CD4-positive, alpha-beta T cell treated with Interleukin-15 for 4 hours (primary cell): ENCODE results near the gene UNC5A.

Experiments
- DNase-seq: peaks from one replicate; pipeline ENCODE4 v3.0.0-alpha.2; 2020; ENCODE audit warnings: low spot score

UNC5A gene

GRCh38 chr5:176846335-176847140, 36.2 kb downstream of the UNC5A start:
- no peak for DNase-seq

- no peak for DNase-seq
These were observed 36.8 kb downstream of the UNC5A start for GRCh38 chr5:176847148-176847547.

GRCh38 chr5:176847726-176848290, 37.4 kb downstream of the UNC5A start:
- DNase-seq, result no peak

- DNase-seq, result no peak
These were observed 38.3 kb downstream of the UNC5A start for GRCh38 chr5:176848651-176849050.

- DNase-seq, result no peak
These were observed 39.4 kb downstream of the UNC5A start for GRCh38 chr5:176849611-176850227.

GRCh38 chr5:176850371-176851245, 40.2 kb downstream of the UNC5A start:
- no peak for DNase-seq

- DNase-seq, result no peak
These were observed 41.0 kb downstream of the UNC5A start for GRCh38 chr5:176851380-176851779.

- no peak for DNase-seq
These were observed 41.7 kb downstream of the UNC5A start for GRCh38 chr5:176851871-176852658.

- DNase-seq, result no peak
These were observed 42.9 kb downstream of the UNC5A start for GRCh38 chr5:176853151-176853778.

GRCh38 chr5:176854164-176854563, 43.8 kb downstream of the UNC5A start:
- DNase-seq, result no peak

- DNase-seq, result no peak
These were observed 45.2 kb downstream of the UNC5A start for GRCh38 chr5:176855598-176855997.

GRCh38 chr5:176856746-176857145, 46.4 kb downstream of the UNC5A start:
- no peak for DNase-seq

GRCh38 chr5:176857216-176857893, 47.0 kb downstream of the UNC5A start:
- no peak for DNase-seq

GRCh38 chr5:176857894-176858273, 47.5 kb downstream of the UNC5A start:
- DNase-seq, result no peak

GRCh38 chr5:176859916-176860315, 49.6 kb downstream of the UNC5A start:
- DNase-seq, result no peak

- DNase-seq, result no peak
These were observed 50.0 kb downstream of the UNC5A start for GRCh38 chr5:176860381-176860780.

- DNase-seq, result no peak
These were observed 50.9 kb downstream of the UNC5A start for GRCh38 chr5:176861276-176861675.

GRCh38 chr5:176862330-176862995, 52.1 kb downstream of the UNC5A start:
- DNase-seq, result no peak

GRCh38 chr5:176863041-176863764, 52.8 kb downstream of the UNC5A start:
- no peak for DNase-seq
